Measurements from ENCODE around the gene CXXC5.

- TF ChIP-seq, protein P1, sequence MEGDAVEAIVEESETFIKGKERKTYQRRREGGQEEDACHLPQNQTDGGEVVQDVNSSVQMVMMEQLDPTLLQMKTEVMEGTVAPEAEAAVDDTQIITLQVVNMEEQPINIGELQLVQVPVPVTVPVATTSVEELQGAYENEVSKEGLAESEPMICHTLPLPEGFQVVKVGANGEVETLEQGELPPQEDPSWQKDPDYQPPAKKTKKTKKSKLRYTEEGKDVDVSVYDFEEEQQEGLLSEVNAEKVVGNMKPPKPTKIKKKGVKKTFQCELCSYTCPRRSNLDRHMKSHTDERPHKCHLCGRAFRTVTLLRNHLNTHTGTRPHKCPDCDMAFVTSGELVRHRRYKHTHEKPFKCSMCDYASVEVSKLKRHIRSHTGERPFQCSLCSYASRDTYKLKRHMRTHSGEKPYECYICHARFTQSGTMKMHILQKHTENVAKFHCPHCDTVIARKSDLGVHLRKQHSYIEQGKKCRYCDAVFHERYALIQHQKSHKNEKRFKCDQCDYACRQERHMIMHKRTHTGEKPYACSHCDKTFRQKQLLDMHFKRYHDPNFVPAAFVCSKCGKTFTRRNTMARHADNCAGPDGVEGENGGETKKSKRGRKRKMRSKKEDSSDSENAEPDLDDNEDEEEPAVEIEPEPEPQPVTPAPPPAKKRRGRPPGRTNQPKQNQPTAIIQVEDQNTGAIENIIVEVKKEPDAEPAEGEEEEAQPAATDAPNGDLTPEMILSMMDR (conservative IDR thresholded peaks at IDR 0.05; ENCODE audit: low read length), result no peak
- no peak for TF ChIP-seq EZH2phosphoT487 (IDR thresholded peaks at IDR 0.05; ENCODE audit: borderline replicate concordance, low read depth, low read length)
Measured at GRCh38 chr5:139601429-139601828, 46.7 kb upstream of the CXXC5 start.
